Peyer's patch (tissue), 4 donors: ENCODE data around the gene IWS1. TPM values are rescaled to one million over a fixed set of nuclear protein-coding genes. Genes with fewer than 3 reads are reported as not detected.

ENCODE experiments used
- DNase-seq, 3 donors: peaks; one replicate each; pipeline ENCODE4 v3.0.0-alpha.2; 2017 to 2019
- H3K27ac ChIP-seq, 4 donors: fragments of 200-600 bp; sonication (generic); one replicate each; pipeline ENCODE4 v1.5.1; 2016 to 2019
- H3K27me3 ChIP-seq, 2 donors: fragments of 200-600 bp; sonication (generic); one replicate each; pipeline ENCODE4 v1.5.1; 2019
- H3K36me3 ChIP-seq, 3 donors: fragments of 200-600 bp; sonication (generic); one replicate each; pipeline ENCODE4 v1.5.1; 2016 to 2019
- H3K4me1 ChIP-seq, 4 donors: fragments of 200-600 bp; sonication (generic); one replicate each; pipeline ENCODE4 v1.5.1; 2016 to 2019
- H3K4me3 ChIP-seq, 4 donors: fragments of 200-600 bp; sonication (generic); 1 replicate in 3 of 4; 2 replicates in 1 of 4; pipeline ENCODE4 v1.5.1; 2016 to 2019; ENCODE audit warnings: mild to moderate bottlenecking in 1 of 4
- H3K9me3 ChIP-seq, 4 donors: fragments of 200-600 bp; sonication (generic); one replicate each; pipeline ENCODE4 v1.5.1; 2016 to 2019; ENCODE audit warnings: mild to moderate bottlenecking in 1 of 4
- CTCF ChIP-seq, 6 experiments: fragments of 450-650 bp in 4 of 6; fragments of 200-600 bp in 2 of 6; sonication (generic) in 1 of 6; IDR thresholded peaks; one replicate each; pipeline ENCODE4 v1.5.1; 2017 to 2019; ENCODE audit warnings: antibody characterized with exemption in 6 of 6, mild to moderate bottlenecking in 3 of 6, moderate library complexity in 1 of 6
- POLR2A ChIP-seq, 2 donors: fragments of 450-650 bp; IDR thresholded peaks; one replicate each; pipeline ENCODE4 v1.5.1; 2017; ENCODE audit warnings: antibody characterized with exemption in 2 of 2, mild to moderate bottlenecking in 2 of 2, moderate library complexity in 2 of 2
- total RNA-seq, 4 donors: library from RNA; depleted of rRNA; stranded (reverse); fragments of >200 nt; gene quantifications; one replicate each; pipeline ENCODE4 v1.1.0, GENCODE V29; 2016

The IWS1 gene
- total RNA-seq, 4 donors from 2014 or later: 39.6 to 189 (median 54.6) TPM

- no peaks in the 10 kb centered on the region for H3K4me1 ChIP-seq
- H3K27me3 ChIP-seq: no peaks in the 10 kb centered on the region
- H3K36me3 ChIP-seq: peaks cover 0 to 8% (median 0%) of the 10 kb centered on the region in 3 donors
- H3K4me3 ChIP-seq: no peak overlapping the region
- TF ChIP-seq CTCF (IDR thresholded peaks at IDR 0.05): no peak
- TF ChIP-seq POLR2A (IDR thresholded peaks at IDR 0.05): no peak
- H3K27ac ChIP-seq: no peak overlapping the region
- no peak for DNase-seq
- H3K9me3 ChIP-seq: no peaks in the 10 kb centered on the region
Observed at GRCh38 chr2:127471286-127471988, 54.9 kb downstream of the IWS1 start.

- H3K27ac ChIP-seq: no peak overlapping the region
- no peak for DNase-seq
- no peaks in the 10 kb centered on the region for H3K27me3 ChIP-seq
- no peaks in the 10 kb centered on the region for H3K4me1 ChIP-seq
- peaks cover 0 to 8% (median 0%) of the 10 kb centered on the region in 3 donors for H3K36me3 ChIP-seq
- H3K4me3 ChIP-seq: no peak overlapping the region
- no peaks in the 10 kb centered on the region for H3K9me3 ChIP-seq
- TF ChIP-seq CTCF (IDR thresholded peaks at IDR 0.05): no peak
- no peak for TF ChIP-seq POLR2A (IDR thresholded peaks at IDR 0.05)
Observed at GRCh38 chr2:127469974-127470373, 56.3 kb downstream of the IWS1 start.

- Histone ChIP-seq H3K27me3 (no peaks in the 10 kb centered on the region), H3K4me3 (no peak overlapping the region), H3K36me3 (peaks cover 0 to 8% (median 0%) of the 10 kb centered on the region in 3 donors), H3K27ac (no peak overlapping the region), H3K4me1 (no peaks in the 10 kb centered on the region), H3K9me3 (no peaks in the 10 kb centered on the region)
- TF ChIP-seq CTCF (IDR thresholded peaks at IDR 0.05): no peak
- TF ChIP-seq POLR2A (IDR thresholded peaks at IDR 0.05): no peak
- no peak for DNase-seq
Observed at GRCh38 chr2:127469051-127469450, 57.2 kb downstream of the IWS1 start.

- Histone ChIP-seq H3K27ac (no peak overlapping the region), H3K36me3 (peaks cover 0 to 8% (median 0%) of the 10 kb centered on the region in 3 donors), H3K9me3 (no peaks in the 10 kb centered on the region), H3K27me3 (no peaks in the 10 kb centered on the region), H3K4me1 (no peaks in the 10 kb centered on the region), H3K4me3 (no peak overlapping the region)
- DNase-seq: no peak
- TF ChIP-seq CTCF (IDR thresholded peaks at IDR 0.05) (no peak), POLR2A (IDR thresholded peaks at IDR 0.05) (no peak)
Observed at GRCh38 chr2:127465258-127465657, 61.0 kb downstream of the IWS1 start.

GRCh38 chr2:127464470-127465257 is 61.6 kb downstream of the IWS1 start:
- no peak overlapping the region for H3K27ac ChIP-seq
- no peak overlapping the region for H3K4me3 ChIP-seq
- TF ChIP-seq POLR2A (IDR thresholded peaks at IDR 0.05): no peak
- no peak for TF ChIP-seq CTCF (IDR thresholded peaks at IDR 0.05)
- H3K36me3 ChIP-seq: peaks cover 0 to 6% (median 0%) of the 10 kb centered on the region in 3 donors
- H3K9me3 ChIP-seq: no peaks in the 10 kb centered on the region
- H3K4me1 ChIP-seq: no peaks in the 10 kb centered on the region
- H3K27me3 ChIP-seq: no peaks in the 10 kb centered on the region
- no peak for DNase-seq
